Fibroblast of skin of back (primary cell): ENCODE data around the gene PINLYP.
A peak's percentile ranks its signal among the peaks of the same experiment; 100 is the strongest.

ENCODE experiments used
- DNase-seq: peaks from one replicate; pipeline ENCODE4 v3.0.0-alpha.2; 2013

PINLYP gene

DNA sequence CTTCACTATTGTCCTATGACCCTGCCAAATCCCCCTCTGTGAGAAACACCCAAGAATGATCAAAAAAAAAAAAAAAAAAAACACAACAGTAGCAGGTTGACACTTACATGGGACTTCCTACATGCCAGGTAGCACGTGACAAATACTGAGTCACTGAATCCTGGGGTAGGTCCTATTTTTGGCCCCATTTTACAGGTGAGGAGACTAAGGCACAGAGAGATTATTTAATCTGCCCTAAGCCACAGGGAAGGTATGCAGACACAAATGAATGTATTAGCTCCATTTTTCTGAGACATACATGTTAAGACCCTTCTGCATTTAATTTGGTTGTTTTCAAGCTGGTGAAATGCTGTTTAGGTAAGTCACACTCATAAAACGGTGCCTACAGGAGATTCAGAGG, 26.9 kb upstream of the PINLYP start:
- no peak for DNase-seq

DNA sequence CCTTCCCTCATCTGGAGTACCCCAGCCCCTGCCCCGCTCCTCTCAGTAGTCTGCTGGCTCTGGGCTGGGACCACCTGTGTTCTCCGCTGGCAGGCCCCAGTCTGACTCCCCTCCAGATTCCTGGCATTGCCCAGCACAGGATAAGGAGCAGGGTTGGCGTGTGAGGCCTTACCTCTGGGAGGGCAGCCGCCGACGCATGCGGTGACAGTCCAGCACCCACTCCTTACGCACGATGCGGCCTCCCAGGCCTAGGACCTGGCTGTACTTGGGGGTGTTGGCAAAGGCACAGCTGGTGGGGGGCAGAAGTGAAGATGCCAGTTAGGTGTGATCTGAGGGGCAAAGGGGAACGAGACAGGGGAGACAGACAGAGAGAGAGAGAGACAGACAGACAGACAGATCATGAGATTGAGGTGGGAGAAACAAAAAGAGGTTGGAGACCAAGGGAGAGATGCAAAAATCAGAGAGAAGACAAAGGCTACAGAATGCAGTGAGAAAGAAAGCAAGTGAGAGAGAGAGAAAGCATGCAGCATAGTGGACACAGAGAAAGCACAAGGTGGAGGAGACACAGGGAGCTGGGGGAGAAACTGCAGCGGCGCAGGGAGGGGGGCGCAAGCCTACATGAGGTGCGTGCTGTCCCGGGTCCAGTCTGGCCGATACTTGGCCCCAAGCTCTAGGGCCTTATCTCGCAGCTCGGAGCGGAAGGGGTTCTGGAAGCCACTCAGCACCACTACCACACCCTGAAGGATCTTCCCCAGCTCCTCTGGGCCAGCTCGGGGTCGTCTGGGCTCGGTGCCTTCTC, 24.0 kb upstream of the PINLYP start:
- DNase-seq = no peak

DNA sequence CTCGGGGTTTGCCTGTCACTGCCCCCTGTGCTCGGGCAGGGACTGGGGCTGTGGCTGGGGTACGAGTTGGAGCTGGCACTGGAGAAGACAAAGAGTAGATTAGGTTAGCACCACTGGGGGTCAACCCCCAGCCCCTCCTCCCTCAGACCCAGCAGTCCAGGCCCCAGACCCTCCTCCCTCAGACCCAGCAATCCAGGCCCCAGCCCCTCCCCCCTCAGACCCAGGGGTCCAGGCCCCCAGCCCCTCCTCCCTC, 23.5 kb upstream of the PINLYP start:
- no peak for DNase-seq

DNA sequence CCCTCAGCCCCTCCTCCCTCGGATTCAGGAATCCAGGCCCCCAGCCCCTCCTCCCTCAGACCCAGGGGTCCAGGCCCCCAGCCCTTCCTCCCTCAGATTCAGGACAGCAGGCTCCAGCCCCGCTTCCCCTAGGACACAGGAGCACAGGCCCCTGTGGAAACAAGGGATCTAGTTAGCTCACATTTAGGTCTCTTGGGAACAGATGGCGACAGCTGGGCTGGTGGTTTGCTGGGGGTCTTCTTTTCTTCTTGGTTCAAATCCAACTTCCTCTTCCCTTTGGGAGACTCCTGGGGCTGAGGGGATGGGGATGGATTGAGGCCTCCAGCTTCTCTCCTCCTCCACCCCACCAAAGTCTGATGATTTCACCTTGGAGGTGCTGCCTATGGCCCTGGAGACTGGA, 23.0 kb upstream of the PINLYP start:
- DNase-seq = no peak

DNA sequence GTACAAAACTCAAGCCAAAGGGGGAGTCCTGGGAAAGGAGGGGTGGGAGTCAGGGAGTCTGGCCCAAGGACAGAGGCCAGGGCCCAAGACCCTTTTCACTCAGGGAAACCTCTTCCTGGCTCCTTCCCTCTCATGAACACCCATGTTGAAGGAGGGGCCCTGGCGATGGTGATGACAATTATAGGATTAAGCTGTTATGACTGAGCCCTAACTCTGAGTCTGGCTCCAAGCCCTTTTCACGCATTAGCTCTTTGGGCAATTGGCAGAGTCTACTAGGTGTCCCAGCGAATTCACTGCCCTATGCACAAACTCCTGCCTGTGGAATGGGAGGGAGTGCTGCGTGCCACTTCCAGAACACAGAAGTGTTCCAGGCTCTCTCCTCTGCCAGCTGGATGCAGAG, 21.9 kb upstream of the PINLYP start:
- no peak for DNase-seq

DNA sequence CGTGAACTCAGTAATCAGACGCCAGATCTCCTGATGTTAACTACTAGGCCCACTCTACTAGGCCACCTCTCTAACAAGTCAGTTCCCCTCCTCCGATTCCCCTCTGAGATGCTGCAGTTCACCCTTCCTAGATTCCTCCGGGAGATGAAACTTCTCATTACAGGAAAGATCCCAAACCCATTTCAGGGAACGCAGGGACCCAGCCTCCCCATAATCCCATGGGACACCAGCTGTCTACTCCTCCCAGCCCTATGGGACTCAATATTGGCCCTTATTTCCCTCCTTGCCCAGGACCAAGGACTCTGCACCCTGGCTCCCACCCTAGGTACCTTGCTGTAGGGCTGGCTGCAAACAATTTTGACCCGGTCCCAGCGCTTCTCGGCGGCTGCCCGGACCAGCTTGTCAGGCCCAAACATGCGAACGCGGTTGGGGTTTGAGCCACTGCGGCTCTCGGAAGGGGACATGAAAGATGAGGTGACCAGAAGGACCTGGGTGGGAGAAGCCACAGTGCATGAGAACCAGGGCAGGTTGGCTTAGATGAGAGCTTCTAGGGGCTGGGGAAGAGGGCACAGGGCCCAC, 21.2 kb upstream of the PINLYP start:
- DNase-seq = no peak

DNA sequence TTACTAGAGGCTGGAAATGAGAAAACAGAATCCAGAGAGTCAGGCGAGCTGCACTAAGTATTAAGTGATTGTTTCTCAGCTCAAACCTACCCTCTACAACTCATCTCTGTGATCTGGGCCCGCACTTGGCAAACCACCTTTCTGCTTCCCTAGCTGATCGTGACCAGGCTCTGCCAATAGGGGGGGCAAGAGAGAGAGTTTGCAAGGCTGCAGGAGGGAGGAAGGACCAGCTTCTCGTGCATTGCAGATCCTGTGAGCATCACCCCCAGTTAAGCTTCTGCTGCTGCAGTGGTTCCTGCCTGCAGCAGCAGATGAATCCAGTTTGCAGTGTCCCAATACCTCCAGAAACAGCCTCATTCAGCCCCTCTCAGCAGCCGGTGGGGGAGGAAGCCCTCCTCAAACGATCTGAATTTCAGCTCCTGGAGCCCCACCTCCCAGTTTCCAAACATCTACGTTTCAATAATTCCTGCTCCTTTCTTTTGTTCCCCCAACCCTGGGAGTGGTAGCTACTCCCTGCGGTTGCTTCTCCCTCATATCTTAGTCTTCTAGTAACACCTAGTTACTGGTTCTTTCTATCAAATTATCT, 20.3 kb upstream of the PINLYP start:
- DNase-seq = peak; percentile 65

DNA sequence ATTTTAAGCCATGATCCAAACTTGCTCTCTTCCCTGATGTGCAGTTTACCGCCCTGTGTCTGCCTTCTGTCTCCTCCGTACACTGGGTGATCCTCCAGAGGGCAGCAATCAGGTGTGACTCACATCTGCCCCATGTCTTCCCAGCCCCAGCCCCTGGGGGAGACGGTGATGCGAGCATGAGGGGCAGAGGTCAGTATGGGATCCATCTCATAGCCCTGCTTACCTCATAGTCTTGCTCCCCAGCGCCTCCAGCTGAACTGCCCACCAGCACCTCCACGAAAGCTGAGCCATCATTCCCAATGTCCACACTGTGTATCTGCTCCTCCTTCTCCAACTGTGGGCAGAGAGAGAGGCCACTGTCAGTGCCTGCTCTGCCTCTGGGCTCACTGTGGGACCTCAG, 14.9 kb upstream of the PINLYP start:
- peak; percentile 37 for DNase-seq

DNA sequence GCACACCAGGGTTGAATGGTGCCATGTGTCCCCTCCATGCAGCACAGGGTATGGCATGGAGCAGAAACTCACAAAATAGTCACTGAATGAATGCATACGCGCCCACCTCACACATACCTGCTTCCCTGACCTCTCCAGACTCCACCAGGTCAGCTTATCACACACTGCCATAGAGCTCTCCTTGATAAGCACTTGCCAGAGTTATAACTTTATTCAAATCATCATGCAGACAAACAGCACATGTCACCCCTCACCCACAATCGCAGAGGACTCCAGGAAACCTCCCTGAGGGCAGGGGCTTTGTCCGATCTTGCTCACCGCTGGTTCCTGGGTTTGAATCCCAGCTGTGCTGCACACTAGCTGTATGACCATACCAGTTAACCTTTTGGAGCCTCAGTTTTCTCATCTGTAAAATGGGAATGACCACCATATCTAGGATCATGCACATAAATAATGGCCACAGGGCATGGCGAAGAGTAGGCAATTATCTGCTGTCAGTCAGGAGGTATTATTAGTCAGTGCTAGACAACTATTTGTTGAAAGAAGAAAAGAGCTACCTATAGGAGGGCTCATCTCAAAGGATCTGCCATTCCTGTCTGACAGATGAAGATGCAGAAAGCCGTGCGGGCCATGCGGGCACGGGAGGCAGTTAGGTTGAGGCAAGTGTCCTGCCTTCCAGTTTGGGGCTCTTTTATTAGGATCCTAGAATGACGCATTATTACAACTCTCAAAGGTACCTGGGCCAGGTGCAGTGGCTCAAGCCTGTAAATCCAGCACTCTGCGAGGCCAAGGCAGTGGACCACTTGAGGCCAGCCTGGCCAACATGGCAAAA, 14.2 kb upstream of the PINLYP start:
- no peak for DNase-seq

DNA sequence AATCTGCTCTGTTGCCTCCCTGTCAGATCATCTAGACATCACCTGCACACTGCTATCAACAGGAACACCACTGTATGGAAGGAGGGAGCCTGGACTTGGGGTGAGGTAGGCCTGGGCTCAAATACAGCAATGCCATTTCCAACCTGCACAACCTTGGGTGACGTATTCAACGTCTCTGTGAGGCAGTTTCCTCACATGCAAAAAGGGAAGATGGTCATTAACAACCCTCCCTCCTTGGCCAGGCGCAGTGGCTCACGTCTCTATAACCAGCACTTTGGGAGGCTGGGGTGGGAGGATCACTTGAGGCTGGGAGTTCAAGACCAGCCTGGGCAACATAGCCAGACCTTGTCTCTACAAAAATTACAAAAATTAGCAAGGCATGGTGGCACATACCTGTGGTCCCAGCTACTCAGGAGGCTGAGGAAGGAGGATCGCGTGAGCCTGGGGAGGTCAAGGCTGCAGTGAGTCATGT, 13.3 kb upstream of the PINLYP start:
- DNase-seq = no peak

DNA sequence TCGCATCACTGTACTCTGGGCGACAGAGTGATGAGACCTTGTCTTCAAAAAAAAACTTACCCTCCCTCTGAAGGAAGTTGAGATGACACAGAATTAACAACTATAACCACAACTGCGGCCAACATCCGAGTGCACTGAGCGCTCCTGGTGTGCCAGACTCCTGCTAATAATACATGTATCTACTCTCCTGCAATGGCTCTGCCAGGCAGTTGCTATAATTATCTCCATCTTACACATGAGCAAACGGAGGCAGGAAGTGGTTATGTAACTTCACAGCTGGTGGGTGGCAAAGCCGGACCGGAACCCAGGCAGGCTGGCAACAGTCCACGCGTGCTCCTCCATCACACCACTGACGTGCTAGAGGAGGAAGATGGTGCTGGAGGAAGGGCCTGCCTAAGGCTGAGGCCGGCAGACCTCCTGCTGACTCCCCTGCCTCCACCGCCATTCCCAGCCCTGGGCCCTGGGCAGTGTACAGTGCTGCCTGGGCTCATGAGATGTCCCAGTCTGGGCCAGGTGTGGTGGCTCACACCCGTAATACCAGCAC, 12.8 kb upstream of the PINLYP start:
- DNase-seq = peak; percentile 94

DNA sequence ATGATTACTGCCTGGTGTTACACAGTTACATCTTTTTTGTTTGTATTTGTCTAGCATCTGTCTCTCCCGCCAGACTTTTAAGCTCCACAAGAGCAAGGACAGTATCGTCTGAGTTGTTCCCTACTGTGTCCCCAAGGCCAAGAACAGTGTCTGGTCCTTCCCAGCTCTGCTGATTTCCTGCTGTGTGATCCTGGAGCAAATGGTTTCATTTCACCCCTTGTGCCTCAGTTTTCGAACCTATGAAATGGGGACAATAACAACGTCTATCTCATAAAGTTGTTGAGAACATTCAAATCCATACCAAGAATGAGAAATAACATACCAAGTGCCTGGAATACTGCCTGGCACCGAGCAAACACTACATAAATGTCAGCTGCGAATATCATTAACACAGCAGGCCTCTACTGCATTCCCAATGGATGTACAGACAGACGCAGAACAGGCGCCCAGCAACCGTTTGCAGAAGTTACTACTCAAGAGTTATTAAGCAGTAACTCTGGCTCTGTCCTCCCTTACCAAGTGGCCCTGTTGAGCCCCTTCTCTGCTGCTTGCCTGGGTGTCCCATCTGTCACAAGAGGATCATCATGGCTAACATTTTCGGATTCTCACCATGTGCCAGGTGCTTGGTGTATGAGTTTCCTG, 11.7 kb upstream of the PINLYP start:
- no peak for DNase-seq

DNA sequence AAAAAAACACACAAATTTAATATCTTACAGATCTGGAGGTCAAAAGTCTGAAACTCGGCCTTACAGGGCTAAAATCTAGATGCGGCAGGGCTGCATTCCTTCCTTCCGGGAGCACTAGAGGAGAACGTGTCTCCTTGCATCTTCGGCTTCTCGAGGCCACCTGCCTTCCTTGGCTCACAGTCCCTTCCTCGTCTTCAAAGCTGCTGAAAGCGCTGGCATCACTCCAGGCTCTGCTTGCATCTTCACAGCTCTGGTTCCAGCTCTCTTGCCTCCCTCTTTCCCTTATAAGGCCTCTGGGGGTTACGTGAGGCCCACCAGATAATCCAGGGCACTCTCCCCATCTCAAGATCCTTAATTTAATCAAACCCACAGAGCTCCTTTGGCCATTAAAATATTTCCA, 10.8 kb upstream of the PINLYP start:
- no peak for DNase-seq

DNA sequence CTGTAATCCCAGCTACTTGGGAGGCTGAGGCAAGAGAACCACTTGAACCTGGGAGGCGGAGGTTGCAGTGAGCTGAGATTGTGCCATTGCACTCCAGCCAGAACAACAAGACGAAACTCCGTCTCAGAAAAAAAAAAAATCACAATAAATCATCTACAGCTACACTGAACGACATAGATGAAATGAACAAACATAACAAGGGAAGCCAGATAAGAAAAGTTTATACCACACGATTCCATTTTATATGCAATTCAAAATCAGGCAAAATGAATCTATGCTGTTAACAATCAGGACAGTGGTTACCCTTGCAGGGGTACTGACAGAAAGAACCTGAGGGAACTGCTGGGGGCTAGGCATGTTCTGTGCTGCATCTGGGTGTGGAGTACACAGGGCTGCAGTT, 5.9 kb upstream of the PINLYP start:
- no peak for DNase-seq

DNA sequence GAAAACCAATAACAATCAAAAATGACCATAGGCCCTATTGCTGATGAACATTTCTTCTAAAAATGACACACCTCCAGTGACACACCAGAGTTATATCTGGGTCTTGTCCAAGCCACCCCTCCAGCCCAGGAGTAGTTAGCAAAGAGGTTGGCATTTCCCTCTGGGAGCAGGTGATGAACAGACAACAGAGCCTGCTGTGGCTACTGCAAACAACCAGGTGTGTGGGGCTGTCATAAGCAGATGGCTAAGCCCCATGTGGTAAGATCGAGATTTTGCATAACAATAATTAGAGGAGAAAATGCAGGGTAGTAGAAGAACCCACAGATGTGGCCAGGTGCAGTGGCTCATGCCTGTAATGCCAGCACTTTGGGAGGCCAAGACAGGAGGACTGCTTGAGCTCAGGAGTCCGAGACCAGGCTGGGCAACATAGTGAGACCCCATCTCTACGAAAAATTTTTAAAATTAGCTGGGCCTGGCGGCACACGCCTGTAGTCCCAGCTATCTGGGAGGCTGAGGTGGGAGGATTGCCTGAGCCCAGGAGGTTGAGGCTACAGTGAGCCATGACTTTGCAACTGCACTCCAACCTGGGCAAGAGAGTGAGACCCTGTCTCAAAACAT, 5.3 kb upstream of the PINLYP start:
- no peak for DNase-seq

DNA sequence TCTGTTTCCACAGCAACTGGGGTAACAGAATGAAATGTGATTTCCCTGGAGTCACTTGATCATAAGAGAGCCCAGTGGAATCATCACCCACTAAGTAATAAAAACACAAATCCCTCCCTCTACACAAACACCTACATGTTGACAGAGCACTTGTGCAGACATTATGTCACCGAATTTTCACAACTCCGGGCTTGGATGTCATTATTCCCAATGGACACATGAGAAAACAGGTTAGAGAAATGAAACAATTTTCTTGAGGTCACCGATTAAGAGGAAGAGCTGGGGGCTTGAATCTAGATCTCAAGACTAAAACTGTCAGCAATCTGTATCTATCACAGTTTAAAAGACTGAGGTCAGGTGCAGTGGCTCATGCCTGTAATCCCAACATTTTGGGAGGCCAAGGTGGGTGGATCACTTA, 3.4 kb upstream of the PINLYP start:
- no peak for DNase-seq

DNA sequence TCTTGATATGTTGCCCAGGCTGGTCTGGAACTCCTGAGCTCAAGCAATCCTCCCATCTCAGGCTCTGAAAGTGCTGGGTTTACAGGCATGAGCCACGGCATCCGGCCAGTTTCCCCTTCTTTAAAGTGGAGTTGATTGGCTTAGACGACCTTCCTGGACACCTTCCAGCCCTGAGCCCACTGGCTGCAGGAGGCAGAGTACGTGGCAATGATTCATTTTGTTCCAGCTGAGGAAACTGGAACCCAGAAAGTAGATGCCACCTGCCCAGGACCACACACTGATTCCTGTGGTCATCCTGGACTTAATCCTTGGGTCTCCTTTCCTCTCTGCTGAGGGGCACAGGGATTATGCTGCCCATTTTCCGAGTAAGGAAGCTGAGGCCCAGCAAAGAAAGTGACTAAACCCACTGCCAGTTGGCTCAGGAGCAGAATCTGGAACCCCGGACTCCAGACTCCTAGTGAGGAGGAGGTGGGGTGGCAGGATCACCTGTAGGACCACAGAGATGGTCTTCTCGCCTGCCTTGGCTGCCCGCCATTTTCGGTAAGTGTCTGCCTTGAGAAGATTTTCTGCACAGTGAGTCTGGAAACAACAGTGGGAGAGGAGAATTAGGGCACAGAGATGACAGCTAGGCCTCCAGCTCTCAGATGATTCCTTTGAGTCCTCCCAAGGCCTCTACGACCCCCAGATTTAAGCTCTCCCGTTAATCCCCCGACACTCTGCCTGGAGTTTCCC, 1.0 kb upstream of the PINLYP start:
- no peak for DNase-seq

DNA sequence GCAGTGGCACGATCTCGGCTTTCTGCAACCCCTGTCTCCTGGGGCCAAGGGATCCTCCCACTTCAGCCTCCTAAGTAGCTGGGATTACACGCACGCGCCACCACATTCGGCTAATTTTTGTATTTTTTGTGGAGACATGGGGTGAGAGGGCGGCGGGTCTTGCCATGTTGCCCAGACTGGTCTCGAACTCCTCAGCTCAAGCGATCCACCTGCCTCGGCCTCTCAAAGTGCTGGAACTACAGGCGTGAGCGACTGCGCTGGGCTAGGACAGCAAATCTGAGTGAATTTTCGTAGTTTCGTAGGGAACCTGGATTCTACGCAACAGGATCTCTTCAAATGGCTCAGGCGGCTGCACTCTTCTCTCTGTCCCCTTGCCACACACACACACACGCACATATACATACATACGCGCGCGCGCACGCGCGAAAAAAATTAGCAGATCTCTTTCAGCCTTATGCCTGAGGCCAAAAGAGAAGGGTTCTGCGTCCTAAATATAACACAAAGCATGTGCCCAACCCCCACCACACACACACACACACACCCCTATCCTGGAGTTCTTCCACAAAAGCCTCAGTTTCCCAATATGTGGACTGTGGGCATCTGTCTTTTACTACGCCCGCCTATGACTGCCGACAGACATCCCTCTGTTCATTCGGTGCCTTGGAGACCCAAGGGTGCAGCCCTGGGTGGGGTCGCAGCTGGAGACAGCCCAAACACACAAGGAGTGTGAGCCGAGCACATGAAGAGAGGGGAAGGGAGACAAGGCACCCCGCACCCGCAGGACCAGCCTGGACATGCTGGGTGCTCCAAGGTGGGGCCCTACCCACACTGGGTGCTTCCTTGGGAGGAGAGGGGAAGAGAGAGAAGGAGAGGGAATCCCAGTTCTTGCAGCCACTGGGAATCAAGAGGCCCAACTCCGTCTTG, 616 bp downstream of the PINLYP start:
- no peak for DNase-seq

DNA sequence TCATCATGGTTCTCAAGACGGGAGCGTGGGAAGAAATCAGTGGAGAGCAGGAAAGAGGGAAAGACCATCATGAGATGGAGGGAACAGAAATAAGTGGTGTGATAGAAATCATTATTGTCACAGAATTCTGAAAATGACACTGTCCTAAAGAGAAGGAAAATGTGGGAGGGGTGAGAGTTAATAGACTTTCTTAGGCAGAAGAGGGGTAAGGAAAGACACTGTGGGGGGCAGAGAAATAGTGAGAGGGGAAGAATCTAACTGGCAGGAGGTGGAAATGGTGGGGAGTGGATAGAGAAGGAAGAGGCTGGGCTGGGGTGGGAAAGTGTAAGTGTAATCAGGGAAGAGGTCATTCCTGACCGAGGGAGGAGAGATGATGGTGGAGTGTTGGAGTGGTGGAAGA, 3.2 kb downstream of the PINLYP start:
- no peak for DNase-seq

DNA sequence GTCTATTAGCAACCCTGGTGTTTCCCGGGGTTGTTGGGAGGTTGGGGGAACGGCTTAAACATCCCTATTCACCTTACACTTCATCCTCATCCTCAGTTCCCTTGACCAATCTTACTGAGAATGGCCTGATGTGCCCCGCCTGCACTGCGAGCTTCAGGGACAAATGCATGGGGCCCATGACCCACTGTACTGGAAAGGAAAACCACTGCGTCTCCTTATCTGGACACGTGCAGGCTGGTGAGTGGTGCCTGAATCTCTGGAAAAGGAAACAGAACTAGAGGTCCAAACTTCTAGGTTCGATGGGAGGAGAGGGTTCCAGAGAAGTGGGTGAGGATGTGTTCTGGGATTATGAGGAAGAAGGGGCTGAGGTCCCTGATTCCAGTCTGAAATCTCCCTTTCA, 5.9 kb downstream of the PINLYP start:
- no peak for DNase-seq
